ENCODE measurements around the gene SDK1.

Gene SDK1

GRCh38 chr7:4066626-4067475, 765.8 kb downstream of the SDK1 start:
- DNase-seq, result no peak

- DNase-seq, result no peak
Observed at GRCh38 chr7:4067476-4067760, 766.4 kb downstream of the SDK1 start.

GRCh38 chr7:4067874-4068273, 766.8 kb downstream of the SDK1 start:
- no peak for DNase-seq

- DNase-seq, result no peak
Observed at GRCh38 chr7:4068286-4068685, 767.2 kb downstream of the SDK1 start.

GRCh38 chr7:4069268-4070095, 768.4 kb downstream of the SDK1 start:
- DNase-seq, result no peak

- DNase-seq, result no peak
Observed at GRCh38 chr7:4070214-4070613, 769.2 kb downstream of the SDK1 start.

GRCh38 chr7:4071370-4072058, 770.5 kb downstream of the SDK1 start:
- DNase-seq, result no peak

- DNase-seq, result no peak
Observed at GRCh38 chr7:4072161-4072925, 771.3 kb downstream of the SDK1 start.

- no peak for DNase-seq
Observed at GRCh38 chr7:4073052-4073451, 772.0 kb downstream of the SDK1 start.

- no peak for DNase-seq
Observed at GRCh38 chr7:4073750-4074149, 772.7 kb downstream of the SDK1 start.

- no peak for DNase-seq
Observed at GRCh38 chr7:4074407-4074806, 773.4 kb downstream of the SDK1 start.

- DNase-seq, result no peak
Observed at GRCh38 chr7:4074994-4075393, 773.9 kb downstream of the SDK1 start.

- no peak for DNase-seq
Observed at GRCh38 chr7:4076701-4077294, 775.7 kb downstream of the SDK1 start.

GRCh38 chr7:4077980-4078379, 776.9 kb downstream of the SDK1 start:
- no peak for DNase-seq

- DNase-seq, result no peak
Observed at GRCh38 chr7:4078580-4078979, 777.5 kb downstream of the SDK1 start.

- no peak for DNase-seq
Observed at GRCh38 chr7:4079366-4079765, 778.3 kb downstream of the SDK1 start.

- DNase-seq, result no peak
Observed at GRCh38 chr7:4079956-4080355, 778.9 kb downstream of the SDK1 start.

GRCh38 chr7:4080954-4081353, 779.9 kb downstream of the SDK1 start:
- DNase-seq, result no peak

GRCh38 chr7:4083513-4083912, 782.5 kb downstream of the SDK1 start:
- DNase-seq, result no peak

GRCh38 chr7:4084271-4084670, 783.2 kb downstream of the SDK1 start:
- no peak for DNase-seq

- no peak for DNase-seq
Observed at GRCh38 chr7:4085937-4086691, 785.1 kb downstream of the SDK1 start.

- DNase-seq, result no peak
Observed at GRCh38 chr7:4086723-4087122, 785.7 kb downstream of the SDK1 start.

Measured in cerebellar nuclear complex (tissue), 1 donor.